Bronchial epithelial cell (primary cell): Measurements from ENCODE around the gene NOCT. TPM values are rescaled to one million over a fixed set of nuclear protein-coding genes. Genes with fewer than 3 reads are reported as not detected.
"Not testable (repeated sequence)": the region's sequence is repeated elsewhere in the genome, so short reads cannot be mapped to it uniquely, and the experiment has no call there.

Experiments
- DNase-seq: peaks from one replicate; pipeline ENCODE4 v3.0.0-alpha.2; 2010; ENCODE audit warnings: low read depth
- FAIRE-seq: peaks from 2 replicates; lab custom pipeline; 2011; peaks lifted over from hg19 to GRCh38; lab: Jason Lieb, UNC
- H3K27me3 ChIP-seq: 2 replicates; pipeline ENCODE4 v1.5.1; 2011; ENCODE audit warnings: low read length; ENCODE audit not compliant: control insufficient read depth, insufficient read depth
- H3K36me3 ChIP-seq: 2 replicates; pipeline ENCODE4 v1.5.1; 2011; ENCODE audit warnings: low read length; ENCODE audit not compliant: control insufficient read depth, insufficient read depth
- H3K4me3 ChIP-seq: 2 replicates; pipeline ENCODE4 v1.5.1; 2011; ENCODE audit warnings: mild to moderate bottlenecking, low read depth, low read length, control low read depth
- CTCF ChIP-seq: IDR thresholded peaks from 2 replicates; pipeline ENCODE4 v1.5.1; 2011; ENCODE audit warnings: mild to moderate bottlenecking, moderate library complexity, low read length, control low read depth, inconsistent platforms; ENCODE audit not compliant: insufficient read depth, severe bottlenecking
- total RNA-seq: library from RNA; depleted of rRNA; stranded (reverse); fragments of >200 nt; gene quantifications from 2 replicates; pipeline ENCODE4 v1.2.1, GENCODE V29; 2014

NOCT gene
- total RNA-seq, 1 donor from 2014 or later: 8.4 TPM

GRCh38 chr4:139005774-139006173 is 9.8 kb upstream of the NOCT start:
- DNase-seq (no peak), FAIRE-seq (no peak)
- TF ChIP-seq CTCF: no peak
- Histone ChIP-seq H3K27me3 (no peaks in the 10 kb centered on the region), H3K36me3 (no peaks in the 10 kb centered on the region), H3K4me3 (no peak overlapping the region)

- DNase-seq (no peak), FAIRE-seq (no peak)
- Histone ChIP-seq H3K27me3 (no peaks in the 10 kb centered on the region), H3K4me3 (no peak overlapping the region), H3K36me3 (no peaks in the 10 kb centered on the region)
- TF ChIP-seq CTCF: no peak
Measured at GRCh38 chr4:139007640-139008039, 7.9 kb upstream of the NOCT start.

GRCh38 chr4:139008278-139008677 is 7.3 kb upstream of the NOCT start:
- not testable (repeated sequence) for H3K36me3 ChIP-seq, DNase-seq, H3K27me3 ChIP-seq, H3K4me3 ChIP-seq, FAIRE-seq

- TF ChIP-seq CTCF: no peak
- DNase-seq (no peak), FAIRE-seq (no peak)
- no peaks in the 10 kb centered on the region for H3K27me3 ChIP-seq
- no peaks in the 10 kb centered on the region for H3K36me3 ChIP-seq
- H3K4me3 ChIP-seq: no peak overlapping the region
Measured at GRCh38 chr4:139009702-139010101, 5.9 kb upstream of the NOCT start.

GRCh38 chr4:139011225-139011950 is 4.2 kb upstream of the NOCT start:
- H3K4me3 ChIP-seq: no peak overlapping the region
- DNase-seq: no peak
- FAIRE-seq: no peak
- H3K27me3 ChIP-seq: no peaks in the 10 kb centered on the region
- no peak for TF ChIP-seq CTCF
- no peaks in the 10 kb centered on the region for H3K36me3 ChIP-seq

- H3K4me3 ChIP-seq: peak overlapping the region; percentile 75
- no peaks in the 10 kb centered on the region for H3K27me3 ChIP-seq
- DNase-seq (peak; percentile 98), FAIRE-seq (no peak)
- peaks cover under 1% of the 10 kb centered on the region for H3K36me3 ChIP-seq
- no peak for TF ChIP-seq CTCF
Measured at GRCh38 chr4:139014371-139015268, 961 bp upstream of the NOCT start.
